AG20443 (cell line): ENCODE results near the gene CECR2.
A peak's percentile ranks its signal among the peaks of the same experiment; 100 is the strongest.

Experiments
- DNase-seq: peaks from one replicate; pipeline ENCODE4 v3.0.0; 2012; ENCODE audit warnings: low spot score, mixed read lengths

Gene CECR2

DNA sequence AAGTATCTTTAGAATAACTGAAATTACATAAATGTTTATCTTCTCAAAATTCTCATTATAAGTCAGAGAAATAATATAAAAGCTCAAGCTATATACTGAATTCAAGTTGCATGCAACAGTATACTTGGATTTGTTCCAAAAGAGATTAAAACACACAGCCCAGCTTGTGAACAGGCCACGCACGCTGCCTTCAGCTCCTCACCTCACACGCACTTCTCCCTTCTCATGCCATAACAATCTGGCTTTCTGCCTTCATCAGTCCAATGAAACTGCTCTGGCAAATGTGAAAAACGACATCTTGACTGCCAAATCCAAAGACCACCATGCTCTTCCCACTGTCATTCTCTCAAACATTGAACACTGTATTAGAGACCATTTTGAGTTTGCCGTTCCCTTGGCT lies 237.2 kb downstream of the CECR2 start:
- DNase-seq: peak; percentile 22
